ENCODE results near the gene FAM43B. TPM values are rescaled to one million over a fixed set of nuclear protein-coding genes. Genes with fewer than 3 reads are reported as not detected.

FAM43B gene
- polyA plus RNA-seq, 3 donors, result not detected

DNA sequence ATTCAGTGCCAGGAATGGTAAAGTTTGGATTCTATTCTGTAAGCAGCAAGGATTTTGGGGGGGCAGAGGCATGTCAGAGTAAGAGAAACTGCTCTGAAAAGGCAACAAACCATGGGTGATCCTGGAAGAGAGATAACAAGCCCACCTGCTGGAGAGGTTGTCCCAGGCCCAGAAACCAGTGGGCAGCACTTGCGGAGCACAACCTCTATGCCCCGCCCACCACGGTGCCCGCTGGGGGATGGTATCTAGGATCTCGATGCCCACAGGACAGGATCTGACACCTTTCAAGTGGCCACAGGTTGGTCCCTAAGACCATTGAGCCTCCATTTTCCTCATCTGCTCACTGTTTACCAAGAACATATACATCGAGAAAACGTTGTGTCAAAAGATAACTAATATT lies 24.2 kb upstream of the FAM43B start:
- Histone ChIP-seq H3K36me3 (replicated peaks in 1 of 2; ENCODE audit: control insufficient read depth in 1 of 2, insufficient read depth in 2 of 2, low read length in 2 of 2) (no peaks in the 10 kb centered on the region), H3K9me3 (replicated peaks in 1 of 2; ENCODE audit: control insufficient read depth in 1 of 2, insufficient read depth in 1 of 2, low read length in 2 of 2) (no peaks in the 10 kb centered on the region), H3K79me2 (ENCODE audit: insufficient read depth, low read length) (no peaks in the 10 kb centered on the region), H3K4me3 (replicated peaks in 1 of 3; ENCODE audit: low read depth in 2 of 3, low read length in 3 of 3) (no peak overlapping the region), H3K4me2 (replicated peaks; ENCODE audit: extremely low read depth, low read length, poor library complexity, severe bottlenecking) (no peak overlapping the region), H3K27ac (ENCODE audit: low read depth in 1 of 2, low read length in 2 of 2) (no peak overlapping the region), H3K4me1 (ENCODE audit: control insufficient read depth in 1 of 2, insufficient read depth in 2 of 2, low read length in 2 of 2) (no peaks in the 10 kb centered on the region), H2AFZ (ENCODE audit: insufficient read depth, low read depth, low read length, poor library complexity, severe bottlenecking) (no peak overlapping the region), H3K9ac (ENCODE audit: insufficient read depth, low read length, poor library complexity, severe bottlenecking) (no peak overlapping the region), H3K27me3 (ENCODE audit: control insufficient read depth in 2 of 2, insufficient read depth in 2 of 2, low read length in 2 of 2) (peaks cover 15 to 16% of the 10 kb centered on the region in 2 donors), H4K20me1 (ENCODE audit: insufficient read depth, low read length) (no peaks in the 10 kb centered on the region)
- Mint-ChIP-seq H3K27ac (no peak overlapping the region), H3K4me3 (no peak overlapping the region), H3K4me1 (no peaks in the 10 kb centered on the region), H3K36me3 (no peaks in the 10 kb centered on the region), H3K9me3 (no peaks in the 10 kb centered on the region), H3K27me3 (ENCODE audit: low read depth in 3 of 3) (peaks cover 11 to 28% (median 27%) of the 10 kb centered on the region in 3 donors)
- intact Hi-C loops (cut with micrococcal nuclease), result loop anchor here in 1 of 2 donors (10.0 kb wide), 1 partner anchor 47 kb away; no protein-coding TSS in a partner anchor
- TF ChIP-seq, protein P1, sequence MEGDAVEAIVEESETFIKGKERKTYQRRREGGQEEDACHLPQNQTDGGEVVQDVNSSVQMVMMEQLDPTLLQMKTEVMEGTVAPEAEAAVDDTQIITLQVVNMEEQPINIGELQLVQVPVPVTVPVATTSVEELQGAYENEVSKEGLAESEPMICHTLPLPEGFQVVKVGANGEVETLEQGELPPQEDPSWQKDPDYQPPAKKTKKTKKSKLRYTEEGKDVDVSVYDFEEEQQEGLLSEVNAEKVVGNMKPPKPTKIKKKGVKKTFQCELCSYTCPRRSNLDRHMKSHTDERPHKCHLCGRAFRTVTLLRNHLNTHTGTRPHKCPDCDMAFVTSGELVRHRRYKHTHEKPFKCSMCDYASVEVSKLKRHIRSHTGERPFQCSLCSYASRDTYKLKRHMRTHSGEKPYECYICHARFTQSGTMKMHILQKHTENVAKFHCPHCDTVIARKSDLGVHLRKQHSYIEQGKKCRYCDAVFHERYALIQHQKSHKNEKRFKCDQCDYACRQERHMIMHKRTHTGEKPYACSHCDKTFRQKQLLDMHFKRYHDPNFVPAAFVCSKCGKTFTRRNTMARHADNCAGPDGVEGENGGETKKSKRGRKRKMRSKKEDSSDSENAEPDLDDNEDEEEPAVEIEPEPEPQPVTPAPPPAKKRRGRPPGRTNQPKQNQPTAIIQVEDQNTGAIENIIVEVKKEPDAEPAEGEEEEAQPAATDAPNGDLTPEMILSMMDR (IDR thresholded peaks at IDR 0.05), result no peak
- 84% methylated on average over 7 of the region's 7 CpGs for WGBS (ENCODE audit: insufficient coverage)
- no peak for DNase-seq

DNA sequence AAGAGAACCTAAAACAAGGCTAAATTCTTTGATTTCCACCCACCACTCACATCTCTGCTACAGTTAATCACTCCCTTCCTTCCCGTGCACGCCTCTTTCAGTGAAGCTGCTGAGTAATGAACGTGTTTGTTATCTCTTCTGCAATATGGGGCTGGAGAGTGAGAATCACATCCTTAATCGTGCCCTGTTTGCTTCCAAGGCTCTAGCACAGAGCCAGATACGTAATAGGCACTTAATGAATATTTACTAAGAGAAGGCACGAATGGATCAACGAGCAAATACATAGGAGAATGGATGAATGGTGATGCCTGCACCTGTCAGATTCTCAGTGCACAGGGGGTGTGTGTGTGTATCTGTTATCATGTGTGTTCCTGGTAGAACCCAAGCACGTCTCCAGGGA lies 22.1 kb upstream of the FAM43B start:
- no peak overlapping the region for H3K9ac ChIP-seq (ENCODE audit: insufficient read depth, low read length, poor library complexity, severe bottlenecking)
- H3K27me3 ChIP-seq (ENCODE audit: control insufficient read depth in 2 of 2, insufficient read depth in 2 of 2, low read length in 2 of 2), result peaks cover 15 to 16% of the 10 kb centered on the region in 2 donors
- no peaks in the 10 kb centered on the region for H3K9me3 ChIP-seq (replicated peaks in 1 of 2; ENCODE audit: control insufficient read depth in 1 of 2, insufficient read depth in 1 of 2, low read length in 2 of 2)
- TF ChIP-seq, protein P1 (IDR thresholded peaks at IDR 0.05), result no peak
- no peaks in the 10 kb centered on the region for H3K36me3 ChIP-seq (replicated peaks in 1 of 2; ENCODE audit: control insufficient read depth in 1 of 2, insufficient read depth in 2 of 2, low read length in 2 of 2)
- WGBS (ENCODE audit: insufficient coverage), result 10% methylated on average over 4 of the region's 8 CpGs
- H3K4me1 ChIP-seq (ENCODE audit: control insufficient read depth in 1 of 2, insufficient read depth in 2 of 2, low read length in 2 of 2), result no peaks in the 10 kb centered on the region
- H3K4me3 ChIP-seq (replicated peaks in 1 of 3; ENCODE audit: low read depth in 2 of 3, low read length in 3 of 3), result no peak overlapping the region
- no peak overlapping the region for H3K4me2 ChIP-seq (replicated peaks; ENCODE audit: extremely low read depth, low read length, poor library complexity, severe bottlenecking)
- intact Hi-C loops (cut with micrococcal nuclease), result no loop called here
- no peaks in the 10 kb centered on the region for H4K20me1 ChIP-seq (ENCODE audit: insufficient read depth, low read length)
- Mint-ChIP-seq H3K4me3 (no peak overlapping the region), H3K27ac (no peak overlapping the region), H3K4me1 (no peaks in the 10 kb centered on the region), H3K9me3 (no peaks in the 10 kb centered on the region), H3K36me3 (no peaks in the 10 kb centered on the region), H3K27me3 (ENCODE audit: low read depth in 3 of 3) (peaks cover 24 to 32% (median 27%) of the 10 kb centered on the region in 3 donors)
- DNase-seq, result no peak
- H3K27ac ChIP-seq (ENCODE audit: low read depth in 1 of 2, low read length in 2 of 2), result no peak overlapping the region
- H2AFZ ChIP-seq (ENCODE audit: insufficient read depth, low read depth, low read length, poor library complexity, severe bottlenecking), result no peak overlapping the region
- no peaks in the 10 kb centered on the region for H3K79me2 ChIP-seq (ENCODE audit: insufficient read depth, low read length)
